PC-3 (cell line): ENCODE results near the gene COL25A1. TPM values are rescaled to one million over a fixed set of nuclear protein-coding genes. Genes with fewer than 3 reads are reported as not detected.

Experiments
- ATAC-seq: fragments of 200-7000 bp; cut with Tn5 transposase; 2 replicates; pipeline ENCODE4 v1.9.1; 2020; ENCODE audit warnings: mild to moderate bottlenecking, moderate library complexity
- BruUV-seq: library from RNA; stranded (reverse); fragments of 400-500 nt; replicated peaks from 2 replicates; lab custom pipeline; 2021; lab: Mats Ljungman, UMichigan
- CTCF ChIA-PET: fragments of 300-600 bp; sonication (Branson Sonifier 250); formaldehyde crosslinking; loops from one replicate; lab custom pipeline; 2022; ENCODE audit warnings: antibody characterized with exemption; lab: Charles Lee
- POLR2A ChIA-PET: fragments of 300-600 bp; sonication (Branson Sonifier 250); formaldehyde crosslinking; loops from one replicate; lab custom pipeline; 2022; ENCODE audit warnings: antibody characterized with exemption; ENCODE audit not compliant: unreplicated experiment; lab: Charles Lee
- DNase-seq: peaks from one replicate; pipeline ENCODE4 v3.0.0-alpha.2; 2015
- H2AFZ ChIP-seq: fragments of 300-600 bp; sonication (generic); 2 replicates; pipeline ENCODE4 v1.6.0; 2016; ENCODE audit warnings: antibody characterized with exemption, low read length
- H3F3A ChIP-seq: fragments of 300-600 bp; sonication (generic); one replicate; pipeline ENCODE4 v1.6.0; 2017; ENCODE audit warnings: antibody characterized with exemption, low read length, control low read depth, mild to moderate bottlenecking; ENCODE audit not compliant: unreplicated experiment
- H3K27ac ChIP-seq: fragments of 300-600 bp; sonication (generic); 2 replicates; pipeline ENCODE4 v1.5.1; 2016; ENCODE audit warnings: mild to moderate bottlenecking, low read length
- H3K27me3 ChIP-seq: fragments of 300-600 bp; sonication (generic); 2 replicates; pipeline ENCODE4 v1.6.1; 2016; ENCODE audit warnings: low read length, mixed read lengths
- H3K36me3 ChIP-seq: fragments of 300-600 bp; sonication (generic); 2 replicates; pipeline ENCODE4 v1.6.1; 2016; ENCODE audit warnings: low read depth, mixed run types, low read length, mixed read lengths
- H3K4me1 ChIP-seq: fragments of 300-600 bp; sonication (generic); 2 replicates; pipeline ENCODE4 v1.5.1; 2016; ENCODE audit warnings: low read length; ENCODE audit not compliant: insufficient read depth
- H3K4me2 ChIP-seq: fragments of 300-600 bp; sonication (generic); 2 replicates; pipeline ENCODE4 v1.6.0; 2016; ENCODE audit warnings: low read length
- H3K4me3 ChIP-seq: fragments of 300-600 bp; sonication (generic); 2 replicates; pipeline ENCODE4 v1.5.1; 2016; ENCODE audit warnings: mild to moderate bottlenecking, low read length, mixed read lengths
- H3K79me2 ChIP-seq: fragments of 300-600 bp; sonication (generic); 2 replicates; pipeline ENCODE4 v1.6.1; 2017; ENCODE audit warnings: low read length, mixed read lengths
- H3K9ac ChIP-seq: fragments of 300-600 bp; sonication (generic); 2 replicates; pipeline ENCODE4 v1.6.0; 2016; ENCODE audit warnings: mild to moderate bottlenecking, low read length
- H3K9me2 ChIP-seq: fragments of 300-600 bp; sonication (generic); replicated peaks from 2 replicates; pipeline ENCODE4 v1.6.1; 2016; ENCODE audit warnings: mixed run types, low read length, mixed read lengths
- H3K9me3 ChIP-seq: fragments of 300-600 bp; sonication (generic); 2 replicates; pipeline ENCODE4 v1.6.1; 2016; ENCODE audit warnings: low read length, mixed read lengths
- H4K20me1 ChIP-seq: fragments of 300-600 bp; sonication (generic); 2 replicates; pipeline ENCODE4 v1.6.1; 2016; ENCODE audit warnings: low read length, mixed read lengths
- EZH2 ChIP-seq: fragments of 300-600 bp; sonication (generic); IDR thresholded peaks from one replicate; pipeline ENCODE4 v1.6.1; 2017; ENCODE audit warnings: antibody characterized with exemption, mild to moderate bottlenecking, low read length; ENCODE audit not compliant: unreplicated experiment
- EZH2phosphoT487 ChIP-seq: fragments of 300-600 bp; sonication (generic); IDR thresholded peaks from 2 replicates; pipeline ENCODE4 v1.6.1; 2018; ENCODE audit warnings: mild to moderate bottlenecking, antibody characterized with exemption, low read length, borderline replicate concordance
- intact Hi-C: fragments of 100-400 bp; cut with micrococcal nuclease; formaldehyde crosslinking; loops from 2 replicates; pipeline ENCODE4 v1.9.0; 2023
- total RNA-seq: library from RNA; depleted of rRNA; stranded (reverse); fragments of >200 nt; gene quantifications from 2 replicates; pipeline ENCODE4 v1.2.3, GENCODE V29; 2014
- TF ChIP-seq, protein P1 (sequence below): fragments of 300-600 bp; sonication (generic); conservative IDR thresholded peaks from 2 replicates; pipeline ENCODE4 v1.5.1; 2017; ENCODE audit warnings: antibody characterized with exemption, low read depth, mild to moderate bottlenecking, low read length

Gene COL25A1
- total RNA-seq, 1 experiment from 2014 or later: not detected

- Histone ChIP-seq H3K4me3 (no peak overlapping the region), H4K20me1 (no peaks in the 10 kb centered on the region), H3K27ac (no peak overlapping the region), H3K4me1 (no peaks in the 10 kb centered on the region), H2AFZ (no peak overlapping the region), H3K9me2 (no peaks in the 10 kb centered on the region), H3F3A (no peaks in the 10 kb centered on the region), H3K9ac (no peak overlapping the region), H3K9me3 (no peaks in the 10 kb centered on the region), H3K79me2 (no peaks in the 10 kb centered on the region), H3K4me2 (no peak overlapping the region), H3K36me3 (no peaks in the 10 kb centered on the region), H3K27me3 (0 out of 2 replicates have a peak, but pooled peaks cover 2% of the 10 kb centered on the region)
- no TSS peak for BruUV-seq
- ChIA-PET CTCF (no interaction called here), POLR2A (no interaction called here)
- DNase-seq (no peak), ATAC-seq (no peak)
- intact Hi-C loops: no loop called here
- TF ChIP-seq, protein P1, sequence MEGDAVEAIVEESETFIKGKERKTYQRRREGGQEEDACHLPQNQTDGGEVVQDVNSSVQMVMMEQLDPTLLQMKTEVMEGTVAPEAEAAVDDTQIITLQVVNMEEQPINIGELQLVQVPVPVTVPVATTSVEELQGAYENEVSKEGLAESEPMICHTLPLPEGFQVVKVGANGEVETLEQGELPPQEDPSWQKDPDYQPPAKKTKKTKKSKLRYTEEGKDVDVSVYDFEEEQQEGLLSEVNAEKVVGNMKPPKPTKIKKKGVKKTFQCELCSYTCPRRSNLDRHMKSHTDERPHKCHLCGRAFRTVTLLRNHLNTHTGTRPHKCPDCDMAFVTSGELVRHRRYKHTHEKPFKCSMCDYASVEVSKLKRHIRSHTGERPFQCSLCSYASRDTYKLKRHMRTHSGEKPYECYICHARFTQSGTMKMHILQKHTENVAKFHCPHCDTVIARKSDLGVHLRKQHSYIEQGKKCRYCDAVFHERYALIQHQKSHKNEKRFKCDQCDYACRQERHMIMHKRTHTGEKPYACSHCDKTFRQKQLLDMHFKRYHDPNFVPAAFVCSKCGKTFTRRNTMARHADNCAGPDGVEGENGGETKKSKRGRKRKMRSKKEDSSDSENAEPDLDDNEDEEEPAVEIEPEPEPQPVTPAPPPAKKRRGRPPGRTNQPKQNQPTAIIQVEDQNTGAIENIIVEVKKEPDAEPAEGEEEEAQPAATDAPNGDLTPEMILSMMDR: no peak
- no peak for TF ChIP-seq EZH2
- no peak for TF ChIP-seq EZH2phosphoT487
These were observed 139.0 kb downstream of the COL25A1 start for GRCh38 chr4:109163493-109163892.

DNA sequence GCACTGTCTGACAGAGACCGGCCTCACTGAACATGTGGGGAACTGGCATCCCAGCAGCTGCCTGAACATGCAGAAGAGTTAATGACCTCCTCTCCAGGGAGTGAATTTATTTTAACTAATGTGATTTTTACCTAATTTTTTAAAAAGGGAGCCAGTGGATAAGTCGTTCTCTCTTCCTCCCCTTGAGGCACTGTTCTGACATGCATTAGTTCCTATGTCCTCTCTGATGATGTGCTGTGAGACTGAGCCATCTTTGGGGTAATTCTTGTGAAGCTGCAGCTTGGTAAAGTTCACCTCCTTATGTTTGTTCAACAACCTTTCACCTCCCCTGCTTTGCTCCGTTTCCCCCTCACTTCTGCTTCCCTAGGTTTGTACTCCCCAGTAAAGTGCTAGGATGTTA is 139.7 kb downstream of the COL25A1 start:
- no peaks in the 10 kb centered on the region for H3K79me2 ChIP-seq
- H3K4me3 ChIP-seq: no peak overlapping the region
- no peak overlapping the region for H2AFZ ChIP-seq
- H3K27ac ChIP-seq: no peak overlapping the region
- ATAC-seq: no peak
- no peaks in the 10 kb centered on the region for H3K9me2 ChIP-seq
- no peaks in the 10 kb centered on the region for H3K4me1 ChIP-seq
- no peak overlapping the region for H3K4me2 ChIP-seq
- intact Hi-C loops: no loop called here
- CTCF ChIA-PET: no interaction called here
- H4K20me1 ChIP-seq: no peaks in the 10 kb centered on the region
- no peak overlapping the region for H3K9ac ChIP-seq
- H3F3A ChIP-seq: no peaks in the 10 kb centered on the region
- H3K27me3 ChIP-seq: 0 out of 2 replicates have a peak, but pooled peaks cover 2% of the 10 kb centered on the region
- H3K36me3 ChIP-seq: no peaks in the 10 kb centered on the region
- H3K9me3 ChIP-seq: no peaks in the 10 kb centered on the region
- BruUV-seq: no TSS peak
- no peak for TF ChIP-seq EZH2
- TF ChIP-seq, protein P1: 0 out of 2 replicates have a peak, but pooled peaks have one; percentile 11
- POLR2A ChIA-PET: no interaction called here
- no peak for DNase-seq

- Histone ChIP-seq H3F3A (no peaks in the 10 kb centered on the region), H3K4me3 (no peak overlapping the region), H3K27ac (no peak overlapping the region), H3K36me3 (no peaks in the 10 kb centered on the region), H3K9me3 (no peaks in the 10 kb centered on the region), H3K4me1 (no peaks in the 10 kb centered on the region), H3K4me2 (no peak overlapping the region), H3K27me3 (peaks cover 17% of the 10 kb centered on the region; the same call in 1 of the 2 replicates), H3K79me2 (no peaks in the 10 kb centered on the region), H3K9ac (no peak overlapping the region), H3K9me2 (no peaks in the 10 kb centered on the region), H2AFZ (no peak overlapping the region), H4K20me1 (no peaks in the 10 kb centered on the region)
- CTCF ChIA-PET: no interaction called here
- no peak for ATAC-seq
- TF ChIP-seq, protein P1: no peak
- TF ChIP-seq EZH2phosphoT487: no peak
- POLR2A ChIA-PET: no interaction called here
- BruUV-seq: no TSS peak
- no peak for DNase-seq
- intact Hi-C loops: no loop called here
These were observed 142.0 kb downstream of the COL25A1 start for GRCh38 chr4:109160494-109160893.
